Rectal smooth muscle tissue (tissue), 1 donor: Measurements from ENCODE around the gene GALNTL6.

ENCODE experiments used
- H3K27ac ChIP-seq: one replicate; pipeline ENCODE4 v1.7.0; 2013; ENCODE audit warnings: low read depth, low read length, inconsistent platforms
- H3K27me3 ChIP-seq: one replicate; pipeline ENCODE4 v1.7.0; 2013; ENCODE audit warnings: low read length; ENCODE audit not compliant: control insufficient read depth, insufficient read depth
- H3K36me3 ChIP-seq: one replicate; pipeline ENCODE4 v1.7.0; 2013; ENCODE audit warnings: low read length; ENCODE audit not compliant: control insufficient read depth, insufficient read depth
- H3K4me1 ChIP-seq: one replicate; pipeline ENCODE4 v1.7.0; 2013; ENCODE audit warnings: low read length; ENCODE audit not compliant: control insufficient read depth, insufficient read depth
- H3K4me3 ChIP-seq: one replicate; pipeline ENCODE4 v1.7.0; 2013; ENCODE audit warnings: low read length
- H3K9ac ChIP-seq: one replicate; pipeline ENCODE4 v1.7.0; 2013; ENCODE audit warnings: low read length

The GALNTL6 gene

GRCh38 chr4:172996571-172997216 is 1183.5 kb downstream of the GALNTL6 start:
- no peak overlapping the region for H3K4me3 ChIP-seq

DNA sequence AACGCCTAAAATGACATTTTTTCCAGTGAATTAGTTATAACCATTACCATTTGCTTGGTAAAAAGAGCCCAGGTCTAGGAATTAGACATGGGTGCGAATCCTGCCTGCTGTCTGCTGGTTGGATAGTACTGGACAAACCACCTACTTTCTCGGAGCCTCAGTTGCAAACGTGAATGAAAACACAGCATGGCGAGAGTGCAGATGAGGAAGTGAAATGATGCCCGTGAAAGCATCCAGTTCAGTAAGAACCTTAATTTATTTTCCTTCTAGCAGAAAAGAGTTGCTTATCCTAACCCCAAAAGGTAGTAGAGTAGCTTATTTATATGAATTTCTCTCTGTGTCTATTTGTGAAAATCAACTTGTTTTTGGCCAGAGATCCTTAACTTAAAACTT is 1184.0 kb downstream of the GALNTL6 start:
- Histone ChIP-seq H3K36me3 (no peaks in the 10 kb centered on the region), H3K9ac (no peak overlapping the region), H3K4me1 (no peaks in the 10 kb centered on the region), H3K27ac (no peak overlapping the region), H3K27me3 (no peaks in the 10 kb centered on the region), H3K4me3 (no peak overlapping the region)

More at GRCh38 chr4:172996571-172997216, 1183.5 kb downstream of the GALNTL6 start:
- Histone ChIP-seq H3K4me1 (no peaks in the 10 kb centered on the region), H3K27me3 (no peaks in the 10 kb centered on the region), H3K27ac (no peak overlapping the region), H3K36me3 (no peaks in the 10 kb centered on the region), H3K9ac (no peak overlapping the region)

GRCh38 chr4:172997856-172998255 is 1184.7 kb downstream of the GALNTL6 start:
- Histone ChIP-seq H3K4me1 (no peaks in the 10 kb centered on the region), H3K4me3 (no peak overlapping the region), H3K36me3 (no peaks in the 10 kb centered on the region), H3K27ac (no peak overlapping the region), H3K27me3 (no peaks in the 10 kb centered on the region), H3K9ac (no peak overlapping the region)

DNA sequence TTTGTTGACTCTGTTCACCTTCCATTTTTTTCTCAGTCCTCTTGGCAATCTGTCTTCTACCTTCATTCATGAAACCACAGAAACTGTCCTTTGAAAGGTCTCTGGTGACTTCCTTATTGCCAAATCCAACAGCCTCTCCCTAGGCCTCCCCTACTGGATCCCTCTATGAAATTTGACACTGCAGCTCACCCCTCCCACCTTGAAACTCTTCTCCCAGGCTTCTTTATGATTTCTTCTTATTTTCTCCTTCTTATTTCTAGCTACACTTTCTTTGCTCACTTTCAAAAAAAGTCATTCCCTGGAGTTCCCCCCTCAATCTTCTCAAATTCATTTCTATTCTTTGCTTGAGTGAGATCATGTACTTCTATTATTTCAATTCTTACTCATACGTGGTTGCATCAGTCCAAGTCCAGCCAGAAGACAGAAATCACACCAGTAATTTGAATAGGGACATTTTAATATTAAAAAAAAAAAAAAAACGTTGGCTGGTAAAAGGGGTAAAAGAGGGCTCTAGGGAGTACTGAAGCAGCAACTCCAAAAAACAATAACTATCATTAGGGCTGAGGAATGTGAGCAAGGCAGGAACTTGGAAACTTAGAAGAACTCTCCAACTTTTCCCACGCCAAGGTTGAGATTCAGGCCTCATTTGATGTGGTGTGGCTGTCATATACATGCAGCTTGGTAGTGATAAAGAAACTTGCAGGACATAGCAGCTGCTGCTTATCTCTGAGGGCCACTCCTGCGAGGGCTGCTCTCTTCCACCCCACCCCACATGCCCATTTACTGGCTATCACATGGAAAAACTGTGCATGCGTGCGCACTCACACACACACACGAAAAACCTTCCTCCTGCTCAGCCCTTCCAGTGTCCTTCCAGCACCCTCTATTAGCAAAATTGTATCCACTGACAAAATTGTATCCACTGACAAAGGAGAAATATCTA is 1185.6 kb downstream of the GALNTL6 start:
- Histone ChIP-seq H3K27me3 (no peaks in the 10 kb centered on the region), H3K36me3 (no peaks in the 10 kb centered on the region), H3K4me3 (no peak overlapping the region), H3K9ac (no peak overlapping the region), H3K27ac (no peak overlapping the region), H3K4me1 (no peaks in the 10 kb centered on the region)

- H3K4me3 ChIP-seq, result no peak overlapping the region
- no peaks in the 10 kb centered on the region for H3K36me3 ChIP-seq
- no peak overlapping the region for H3K9ac ChIP-seq
- H3K4me1 ChIP-seq, result no peaks in the 10 kb centered on the region
- H3K27me3 ChIP-seq, result no peaks in the 10 kb centered on the region
- no peak overlapping the region for H3K27ac ChIP-seq
These were observed 1188.4 kb downstream of the GALNTL6 start for GRCh38 chr4:173001571-173001970.

- Histone ChIP-seq H3K27ac (no peak overlapping the region), H3K4me3 (no peak overlapping the region), H3K9ac (no peak overlapping the region), H3K27me3 (no peaks in the 10 kb centered on the region), H3K36me3 (no peaks in the 10 kb centered on the region), H3K4me1 (no peaks in the 10 kb centered on the region)
These were observed 1189.8 kb downstream of the GALNTL6 start for GRCh38 chr4:173002830-173003561.

GRCh38 chr4:173005912-173006633 is 1192.9 kb downstream of the GALNTL6 start:
- Histone ChIP-seq H3K4me3 (no peak overlapping the region), H3K27ac (no peak overlapping the region), H3K4me1 (no peaks in the 10 kb centered on the region), H3K9ac (no peak overlapping the region), H3K27me3 (no peaks in the 10 kb centered on the region), H3K36me3 (no peaks in the 10 kb centered on the region)

DNA sequence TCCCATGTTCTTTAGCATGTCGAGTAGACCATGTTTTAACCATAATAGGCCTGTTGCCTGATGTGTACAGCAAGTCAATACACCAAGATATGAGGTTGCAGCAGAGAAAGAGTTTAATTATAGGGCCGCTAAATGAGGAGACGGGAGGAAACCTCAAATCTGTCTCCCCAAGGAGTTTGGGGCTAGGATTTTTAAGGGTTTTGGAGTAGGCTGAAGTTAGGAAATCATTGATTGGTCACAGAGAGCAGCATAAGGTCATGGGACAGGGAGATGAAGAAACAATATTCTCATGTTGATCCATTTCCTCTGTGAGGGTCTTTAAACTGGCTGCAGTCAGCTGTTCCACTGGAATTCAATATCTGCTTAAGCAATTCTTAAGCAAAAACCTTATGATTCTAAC is 1195.2 kb downstream of the GALNTL6 start:
- Histone ChIP-seq H3K27ac (no peak overlapping the region), H3K36me3 (no peaks in the 10 kb centered on the region), H3K27me3 (no peaks in the 10 kb centered on the region), H3K4me3 (no peak overlapping the region), H3K9ac (no peak overlapping the region), H3K4me1 (no peaks in the 10 kb centered on the region)

- no peak overlapping the region for H3K4me3 ChIP-seq
These were observed 1196.1 kb downstream of the GALNTL6 start for GRCh38 chr4:173009129-173009823.

GRCh38 chr4:173012608-173013007 is 1199.4 kb downstream of the GALNTL6 start:
- no peaks in the 10 kb centered on the region for H3K4me1 ChIP-seq
- no peak overlapping the region for H3K9ac ChIP-seq
- H3K36me3 ChIP-seq, result no peaks in the 10 kb centered on the region
- no peak overlapping the region for H3K4me3 ChIP-seq
- H3K27me3 ChIP-seq, result no peaks in the 10 kb centered on the region
- H3K27ac ChIP-seq, result no peak overlapping the region

More at GRCh38 chr4:173009129-173009823, 1196.1 kb downstream of the GALNTL6 start:
- Histone ChIP-seq H3K4me1 (no peaks in the 10 kb centered on the region), H3K27me3 (no peaks in the 10 kb centered on the region), H3K9ac (no peak overlapping the region), H3K36me3 (no peaks in the 10 kb centered on the region), H3K27ac (no peak overlapping the region)

- no peaks in the 10 kb centered on the region for H3K27me3 ChIP-seq
- H3K9ac ChIP-seq, result no peak overlapping the region
These were observed 1200.2 kb downstream of the GALNTL6 start for GRCh38 chr4:173013232-173013930.

More at GRCh38 chr4:173013232-173013930, 1200.2 kb downstream of the GALNTL6 start:
- Histone ChIP-seq H3K4me3 (no peak overlapping the region), H3K36me3 (no peaks in the 10 kb centered on the region), H3K4me1 (no peaks in the 10 kb centered on the region), H3K27ac (no peak overlapping the region)
